GM12874 (cell line): ENCODE measurements around the gene SOCS1.

Experiments used
- TF ChIP-seq, protein P1 (sequence below): IDR thresholded peaks from 2 replicates; pipeline ENCODE4 v1.5.1; 2011; ENCODE audit warnings: low read depth, mild to moderate bottlenecking, control low read depth, low read length, moderate library complexity; ENCODE audit not compliant: insufficient read depth

SOCS1 gene

DNA sequence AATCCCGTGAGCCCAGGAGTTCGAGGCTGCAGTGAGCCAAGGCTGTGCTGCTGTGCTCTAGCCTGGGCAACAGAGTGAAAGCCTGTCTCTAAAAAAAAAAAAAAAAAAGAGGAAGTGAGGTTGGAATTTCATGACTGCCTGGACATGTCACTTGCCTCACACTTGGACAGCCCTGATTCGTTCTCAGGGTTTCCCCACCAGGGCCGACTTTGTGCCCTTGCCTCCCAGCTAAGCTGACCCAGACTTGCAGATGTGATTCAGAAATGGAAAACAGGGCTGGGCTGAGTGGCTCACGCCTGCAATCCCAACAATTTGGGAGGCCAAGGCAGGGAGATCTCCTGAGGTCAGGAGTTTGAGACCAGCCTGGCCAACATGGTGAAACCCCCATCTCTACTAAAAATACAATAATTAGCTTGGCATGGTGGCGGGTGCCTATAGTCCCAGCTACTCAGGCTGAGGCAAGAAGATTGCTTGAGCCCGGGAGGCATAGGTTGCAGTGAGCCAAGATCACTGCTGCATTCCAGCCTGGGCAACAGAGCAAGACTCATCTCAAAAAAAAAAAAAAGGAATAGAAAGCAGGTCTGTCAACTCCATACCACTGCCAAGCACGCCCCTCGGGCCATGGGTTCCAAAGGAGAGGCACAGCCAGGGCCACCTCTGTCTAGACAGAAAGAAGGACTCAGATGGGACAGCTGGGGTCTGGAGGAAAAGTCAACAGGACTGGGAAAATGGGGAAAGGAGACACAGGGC is 46.9 kb downstream of the SOCS1 start:
- TF ChIP-seq, protein P1, sequence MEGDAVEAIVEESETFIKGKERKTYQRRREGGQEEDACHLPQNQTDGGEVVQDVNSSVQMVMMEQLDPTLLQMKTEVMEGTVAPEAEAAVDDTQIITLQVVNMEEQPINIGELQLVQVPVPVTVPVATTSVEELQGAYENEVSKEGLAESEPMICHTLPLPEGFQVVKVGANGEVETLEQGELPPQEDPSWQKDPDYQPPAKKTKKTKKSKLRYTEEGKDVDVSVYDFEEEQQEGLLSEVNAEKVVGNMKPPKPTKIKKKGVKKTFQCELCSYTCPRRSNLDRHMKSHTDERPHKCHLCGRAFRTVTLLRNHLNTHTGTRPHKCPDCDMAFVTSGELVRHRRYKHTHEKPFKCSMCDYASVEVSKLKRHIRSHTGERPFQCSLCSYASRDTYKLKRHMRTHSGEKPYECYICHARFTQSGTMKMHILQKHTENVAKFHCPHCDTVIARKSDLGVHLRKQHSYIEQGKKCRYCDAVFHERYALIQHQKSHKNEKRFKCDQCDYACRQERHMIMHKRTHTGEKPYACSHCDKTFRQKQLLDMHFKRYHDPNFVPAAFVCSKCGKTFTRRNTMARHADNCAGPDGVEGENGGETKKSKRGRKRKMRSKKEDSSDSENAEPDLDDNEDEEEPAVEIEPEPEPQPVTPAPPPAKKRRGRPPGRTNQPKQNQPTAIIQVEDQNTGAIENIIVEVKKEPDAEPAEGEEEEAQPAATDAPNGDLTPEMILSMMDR, result no peak

DNA sequence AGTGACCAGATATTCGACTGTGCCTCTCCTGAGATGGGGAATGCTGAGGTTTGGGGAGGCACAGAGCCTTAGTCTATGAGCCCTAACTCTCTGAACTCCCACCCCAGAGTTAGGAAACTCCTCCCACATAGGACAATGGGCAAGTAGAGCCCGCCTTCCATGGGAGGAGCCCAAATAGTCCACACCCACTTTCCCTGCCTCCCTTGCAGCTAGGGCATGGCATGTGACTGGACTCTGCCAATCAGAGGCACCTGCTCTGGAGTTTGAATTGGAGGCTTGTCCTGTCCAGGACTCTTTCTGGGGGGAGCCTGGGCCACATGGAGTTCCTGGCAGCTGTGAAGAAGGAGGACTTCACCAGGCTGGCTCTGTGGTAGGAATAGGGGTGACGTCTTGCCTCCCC is 48.4 kb downstream of the SOCS1 start:
- TF ChIP-seq, protein P1, result no peak

DNA sequence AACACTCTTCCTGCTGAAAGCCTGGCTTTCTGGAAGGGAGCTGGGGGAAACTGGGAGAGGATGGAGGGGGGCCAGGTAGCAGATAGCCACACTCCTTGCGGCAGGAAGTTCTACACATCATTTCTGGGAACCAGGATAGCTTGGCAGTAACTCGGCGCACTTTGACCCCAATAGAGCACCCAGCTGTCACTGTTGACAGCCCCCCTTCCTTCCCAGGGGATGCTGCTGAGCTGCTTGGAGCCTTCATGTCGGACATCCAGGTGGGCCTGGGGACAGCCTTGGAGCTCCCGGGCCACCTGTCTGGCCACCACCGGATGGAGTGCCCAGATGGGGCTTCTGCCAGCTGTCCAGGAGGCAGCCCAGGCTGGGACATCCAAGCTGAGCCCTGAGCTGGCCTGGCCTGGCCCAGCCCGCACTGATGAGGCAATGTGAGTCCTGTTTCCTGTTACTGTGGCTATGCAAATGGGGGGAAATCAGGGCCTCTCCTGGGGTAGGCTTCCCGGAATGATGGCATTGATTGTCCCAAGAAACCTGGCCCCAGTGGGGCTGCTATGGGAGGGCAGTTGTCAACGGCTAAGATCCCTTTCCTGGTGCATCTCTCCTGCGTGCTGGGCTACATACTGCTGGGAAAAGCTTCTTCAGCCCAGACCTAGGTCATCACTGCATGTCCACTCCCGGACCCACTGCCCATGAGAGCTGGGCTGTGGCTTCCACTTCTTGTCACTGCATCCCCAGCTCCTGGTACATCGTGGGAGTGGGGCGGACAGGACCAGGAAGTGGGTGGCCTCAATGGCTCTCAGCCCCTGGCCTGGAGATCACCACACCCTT is 50.0 kb downstream of the SOCS1 start:
- TF ChIP-seq, protein P1, result no peak

DNA sequence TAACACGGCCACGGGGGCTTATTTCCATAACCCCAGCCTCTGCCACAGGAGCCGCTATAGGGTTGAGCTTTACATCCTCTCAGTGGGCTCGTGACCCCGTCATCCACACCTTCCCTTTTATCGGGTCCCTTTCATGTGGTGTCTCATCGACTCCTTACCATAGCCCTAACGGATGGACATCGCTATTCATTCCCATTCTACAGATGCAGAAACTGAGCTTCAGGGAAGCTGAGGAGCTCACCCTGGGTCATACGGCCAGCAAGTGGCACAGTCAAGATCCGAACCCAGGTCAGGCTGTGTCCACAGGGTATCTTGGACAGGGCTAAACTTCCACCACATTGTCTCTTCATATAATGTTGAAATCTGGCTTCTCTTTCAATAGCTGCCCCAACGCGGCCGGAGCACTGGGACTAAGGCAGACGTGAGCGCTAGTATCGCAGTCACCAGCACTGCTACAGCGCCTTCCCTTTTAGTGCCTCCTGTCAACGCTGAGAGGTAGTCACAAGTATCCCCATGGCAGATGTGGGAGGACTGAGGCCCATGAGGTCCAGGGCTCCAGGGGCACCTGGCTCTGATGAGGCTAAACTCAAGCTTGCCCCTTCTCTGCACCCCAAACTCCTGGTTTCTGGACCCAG is 50.8 kb downstream of the SOCS1 start:
- TF ChIP-seq, protein P1, result no peak

DNA sequence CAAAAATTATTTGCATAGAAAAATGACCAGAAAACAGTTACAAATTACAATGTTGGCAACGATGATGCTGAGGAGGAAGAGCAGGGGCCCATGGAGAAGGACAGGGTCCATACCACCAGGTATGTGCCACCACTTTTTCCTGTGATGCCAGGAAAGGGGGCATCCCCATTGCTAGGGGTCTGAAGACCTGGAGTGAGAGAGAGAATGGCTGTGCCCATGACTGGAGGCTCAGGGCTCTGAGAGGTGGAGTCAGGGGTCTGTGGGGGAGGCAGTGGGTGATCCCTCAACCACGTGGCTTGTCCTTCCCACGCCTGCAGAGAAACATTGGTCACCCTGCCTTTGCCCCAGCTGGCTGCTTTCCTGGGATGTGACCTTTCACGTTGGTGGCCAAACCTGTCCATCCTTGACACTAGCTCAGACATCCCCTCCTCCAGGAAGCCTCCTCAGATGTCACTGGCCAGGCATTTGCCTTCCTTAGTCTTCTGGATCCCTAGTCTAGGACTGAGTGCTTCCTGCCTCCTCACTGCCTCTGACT is 51.4 kb downstream of the SOCS1 start:
- TF ChIP-seq, protein P1, result no peak
